ENCODE results near the gene NCKAP1.

NCKAP1 gene

GRCh38 chr2:182862091-182862490 is 176.2 kb downstream of the NCKAP1 start:
- DNase-seq (ENCODE audit: extremely low read depth, insufficient read length) = no peak
- Histone ChIP-seq H3K36me3 (ENCODE audit: control insufficient read depth, insufficient read depth, low read length) (no peaks in the 10 kb centered on the region), H3K27me3 (replicated peaks; ENCODE audit: control insufficient read depth, insufficient read depth, low read length) (no peaks in the 10 kb centered on the region; the same call in 1 of the 2 replicates), H3K4me3 (replicated peaks; ENCODE audit: low read depth, low read length) (no peak overlapping the region)
- TF ChIP-seq CTCF (IDR thresholded peaks at IDR 0.05; ENCODE audit: insufficient read depth, low read length, poor library complexity, severe bottlenecking) = no peak

GRCh38 chr2:182860858-182861257 is 177.4 kb downstream of the NCKAP1 start:
- no peak for DNase-seq (ENCODE audit: extremely low read depth, insufficient read length)
- Histone ChIP-seq H3K27me3 (replicated peaks; ENCODE audit: control insufficient read depth, insufficient read depth, low read length) (no peaks in the 10 kb centered on the region; the same call in 1 of the 2 replicates), H3K4me3 (replicated peaks; ENCODE audit: low read depth, low read length) (no peak overlapping the region), H3K36me3 (ENCODE audit: control insufficient read depth, insufficient read depth, low read length) (no peaks in the 10 kb centered on the region)
- TF ChIP-seq CTCF (IDR thresholded peaks at IDR 0.05; ENCODE audit: insufficient read depth, low read length, poor library complexity, severe bottlenecking) = no peak
